HG03378 (cell line): ENCODE results near the gene MIS12.

ENCODE experiments used
- ATAC-seq: cut with Tn5 transposase; IDR thresholded peaks from one replicate; pipeline ENCODE4 v1.9.1; 2021; ENCODE audit warnings: mild to moderate bottlenecking, moderate library complexity; ENCODE audit not compliant: unreplicated experiment

MIS12 gene

GRCh38 chr17:5532581-5532980 is 46.2 kb downstream of the MIS12 start:
- ATAC-seq: no peak

- no peak for ATAC-seq
Measured at GRCh38 chr17:5533486-5534315, 47.3 kb downstream of the MIS12 start.

- no peak for ATAC-seq
Measured at GRCh38 chr17:5535436-5535835, 49.1 kb downstream of the MIS12 start.

GRCh38 chr17:5536866-5537650 is 50.7 kb downstream of the MIS12 start:
- ATAC-seq: no peak

- no peak for ATAC-seq
Measured at GRCh38 chr17:5539286-5539685, 52.9 kb downstream of the MIS12 start.

GRCh38 chr17:5540321-5540720 is 54.0 kb downstream of the MIS12 start:
- no peak for ATAC-seq
